HCT116 (cell line): ENCODE data around the gene LDAH.

Source experiments
- CEBPB ChIP-seq: IDR thresholded peaks from 2 replicates; pipeline ENCODE4 v1.6.1; 2012; ENCODE audit warnings: low read depth
- EGR1 ChIP-seq: IDR thresholded peaks from 2 replicates; pipeline ENCODE4 v1.6.1; 2012; ENCODE audit warnings: low read depth
- EZH2 ChIP-seq: fragments of 200-600 bp; sonication (generic); IDR thresholded peaks from 2 replicates; pipeline ENCODE4 v1.6.1; 2017; ENCODE audit warnings: antibody characterized with exemption, mixed run types
- MAX ChIP-seq: IDR thresholded peaks from 2 replicates; pipeline ENCODE4 v1.6.1; 2012
- POLR2A ChIP-seq: IDR thresholded peaks from 2 replicates; pipeline ENCODE4 v1.7.0; 2011; ENCODE audit warnings: borderline replicate concordance; ENCODE audit not compliant: insufficient read depth, insufficient read length; ENCODE audit errors: extremely low read depth
- POLR2AphosphoS5 ChIP-seq: IDR thresholded peaks from 2 replicates; pipeline ENCODE4 v1.6.1; 2011; ENCODE audit warnings: mild to moderate bottlenecking, low read depth, low read length, moderate library complexity
- SRF ChIP-seq: IDR thresholded peaks from 2 replicates; pipeline ENCODE4 v1.6.1; 2012; ENCODE audit warnings: low read depth
- YY1 ChIP-seq: IDR thresholded peaks from 2 replicates; pipeline ENCODE4 v1.6.1; 2011; ENCODE audit warnings: low read length, low read depth, moderate library complexity, mild to moderate bottlenecking; ENCODE audit not compliant: insufficient replicate concordance; ENCODE audit errors: extremely low read depth
- ZNF274 ChIP-seq: fragments of 200-500 bp; sonication (Bioruptor generic); IDR thresholded peaks from 2 replicates; pipeline ENCODE4 v1.6.1; 2014; ENCODE audit warnings: mild to moderate bottlenecking, low read depth, low read length, inconsistent platforms
- TF ChIP-seq, protein P1 (sequence below), 3 experiments: fragments of 200-600 bp in 1 of 3; sonication (generic) in 1 of 3; IDR thresholded peaks in 2 of 3; conservative IDR thresholded peaks in 1 of 3; 2 replicates each; pipeline ENCODE4 v1.5.1; 2012 to 2017; ENCODE audit warnings: low read depth in 2 of 3, low read length in 2 of 3, antibody characterized with exemption in 1 of 3, borderline replicate concordance in 1 of 3, control low read depth in 1 of 3, mild to moderate bottlenecking in 1 of 3, mixed read lengths in 1 of 3, mixed run types in 1 of 3, moderate library complexity in 1 of 3; ENCODE audit not compliant: insufficient read depth in 1 of 3
- TF ChIP-seq, protein P2 (sequence below): IDR thresholded peaks from 2 replicates; pipeline ENCODE4 v1.6.1; 2012; ENCODE audit warnings: low read depth

DNA sequence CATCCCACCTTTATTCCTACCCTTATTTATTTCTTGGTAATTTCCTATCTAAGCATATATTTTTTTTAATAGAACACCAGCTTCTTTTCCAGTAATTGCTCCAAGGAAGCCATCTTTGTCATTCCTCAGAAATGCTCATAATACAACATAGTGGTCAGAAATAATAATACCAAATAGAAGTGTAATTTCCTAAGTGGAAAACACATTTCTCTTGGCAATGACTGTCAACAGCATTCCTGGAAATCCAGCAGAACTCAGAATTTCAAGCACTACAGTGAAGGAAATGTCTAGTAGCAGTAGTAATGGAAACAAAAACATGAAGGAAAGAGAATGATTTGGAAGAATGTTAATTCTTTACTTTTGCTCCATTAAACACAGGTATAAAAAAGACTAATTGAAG, 99.4 kb downstream of the LDAH start:
- no peak for TF ChIP-seq POLR2AphosphoS5
- TF ChIP-seq, protein P1, sequence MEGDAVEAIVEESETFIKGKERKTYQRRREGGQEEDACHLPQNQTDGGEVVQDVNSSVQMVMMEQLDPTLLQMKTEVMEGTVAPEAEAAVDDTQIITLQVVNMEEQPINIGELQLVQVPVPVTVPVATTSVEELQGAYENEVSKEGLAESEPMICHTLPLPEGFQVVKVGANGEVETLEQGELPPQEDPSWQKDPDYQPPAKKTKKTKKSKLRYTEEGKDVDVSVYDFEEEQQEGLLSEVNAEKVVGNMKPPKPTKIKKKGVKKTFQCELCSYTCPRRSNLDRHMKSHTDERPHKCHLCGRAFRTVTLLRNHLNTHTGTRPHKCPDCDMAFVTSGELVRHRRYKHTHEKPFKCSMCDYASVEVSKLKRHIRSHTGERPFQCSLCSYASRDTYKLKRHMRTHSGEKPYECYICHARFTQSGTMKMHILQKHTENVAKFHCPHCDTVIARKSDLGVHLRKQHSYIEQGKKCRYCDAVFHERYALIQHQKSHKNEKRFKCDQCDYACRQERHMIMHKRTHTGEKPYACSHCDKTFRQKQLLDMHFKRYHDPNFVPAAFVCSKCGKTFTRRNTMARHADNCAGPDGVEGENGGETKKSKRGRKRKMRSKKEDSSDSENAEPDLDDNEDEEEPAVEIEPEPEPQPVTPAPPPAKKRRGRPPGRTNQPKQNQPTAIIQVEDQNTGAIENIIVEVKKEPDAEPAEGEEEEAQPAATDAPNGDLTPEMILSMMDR (IDR thresholded peaks at IDR 0.05 in 2 of 3, conservative IDR thresholded peaks at IDR 0.05 in 1 of 3; ENCODE audit: borderline replicate concordance in 1 of 3, insufficient read depth in 1 of 3, low read depth in 2 of 3, low read length in 2 of 3) = no peak
- no peak for TF ChIP-seq YY1
- no peak for TF ChIP-seq EZH2
- no peak for TF ChIP-seq SRF
- TF ChIP-seq MAX = no peak
- TF ChIP-seq, protein P2, sequence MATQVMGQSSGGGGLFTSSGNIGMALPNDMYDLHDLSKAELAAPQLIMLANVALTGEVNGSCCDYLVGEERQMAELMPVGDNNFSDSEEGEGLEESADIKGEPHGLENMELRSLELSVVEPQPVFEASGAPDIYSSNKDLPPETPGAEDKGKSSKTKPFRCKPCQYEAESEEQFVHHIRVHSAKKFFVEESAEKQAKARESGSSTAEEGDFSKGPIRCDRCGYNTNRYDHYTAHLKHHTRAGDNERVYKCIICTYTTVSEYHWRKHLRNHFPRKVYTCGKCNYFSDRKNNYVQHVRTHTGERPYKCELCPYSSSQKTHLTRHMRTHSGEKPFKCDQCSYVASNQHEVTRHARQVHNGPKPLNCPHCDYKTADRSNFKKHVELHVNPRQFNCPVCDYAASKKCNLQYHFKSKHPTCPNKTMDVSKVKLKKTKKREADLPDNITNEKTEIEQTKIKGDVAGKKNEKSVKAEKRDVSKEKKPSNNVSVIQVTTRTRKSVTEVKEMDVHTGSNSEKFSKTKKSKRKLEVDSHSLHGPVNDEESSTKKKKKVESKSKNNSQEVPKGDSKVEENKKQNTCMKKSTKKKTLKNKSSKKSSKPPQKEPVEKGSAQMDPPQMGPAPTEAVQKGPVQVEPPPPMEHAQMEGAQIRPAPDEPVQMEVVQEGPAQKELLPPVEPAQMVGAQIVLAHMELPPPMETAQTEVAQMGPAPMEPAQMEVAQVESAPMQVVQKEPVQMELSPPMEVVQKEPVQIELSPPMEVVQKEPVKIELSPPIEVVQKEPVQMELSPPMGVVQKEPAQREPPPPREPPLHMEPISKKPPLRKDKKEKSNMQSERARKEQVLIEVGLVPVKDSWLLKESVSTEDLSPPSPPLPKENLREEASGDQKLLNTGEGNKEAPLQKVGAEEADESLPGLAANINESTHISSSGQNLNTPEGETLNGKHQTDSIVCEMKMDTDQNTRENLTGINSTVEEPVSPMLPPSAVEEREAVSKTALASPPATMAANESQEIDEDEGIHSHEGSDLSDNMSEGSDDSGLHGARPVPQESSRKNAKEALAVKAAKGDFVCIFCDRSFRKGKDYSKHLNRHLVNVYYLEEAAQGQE = no peak
- no peak for TF ChIP-seq CEBPB
- no peak for TF ChIP-seq POLR2A
- no peak for TF ChIP-seq ZNF274
- TF ChIP-seq EGR1 = no peak
